ENCODE data around the gene ARID1B. TPM values are rescaled to one million over a fixed set of nuclear protein-coding genes. Genes with fewer than 3 reads are reported as not detected.

Gene ARID1B
- total and polyA plus RNA-seq, 2 donors (not counting 1 experiment from before 2014, with no cell fraction given), result 47.2 to 280 TPM

GRCh38 chr6:157207521-157208076 is 430.4 kb downstream of the ARID1B start:
- TF ChIP-seq EZH2 (IDR thresholded peaks at IDR 0.05; ENCODE audit: borderline replicate concordance, insufficient read depth, low read depth, low read length, poor library complexity, severe bottlenecking), result no peak
- no peak for TF ChIP-seq CTCF (IDR thresholded peaks at IDR 0.05)
- Mint-ChIP-seq H3K27me3 (no peaks in the 10 kb centered on the region), H3K4me3 (no peak overlapping the region), H3K4me1 (peaks cover 5% of the 10 kb centered on the region), H3K9me3 (ENCODE audit: insufficient read depth) (no peaks in the 10 kb centered on the region), H3K27ac (no peak overlapping the region)
- Histone ChIP-seq H3K9ac (ENCODE audit: low read length) (no peak overlapping the region), H3K9me3 (ENCODE audit: control extremely low read depth in 1 of 3, control insufficient read depth in 2 of 3, insufficient read depth in 1 of 3, low read length in 2 of 3) (no peaks in the 10 kb centered on the region), H3K27me3 (replicated peaks in 1 of 4; ENCODE audit: control extremely low read depth in 1 of 4, control insufficient read depth in 3 of 4, insufficient read depth in 4 of 4, low read length in 3 of 4) (no peaks in the 10 kb centered on the region), H3K4me1 (ENCODE audit: control insufficient read depth in 2 of 2, insufficient read depth in 2 of 2, low read length in 2 of 2) (no peaks in the 10 kb centered on the region), H3K4me3 (ENCODE audit: control extremely low read depth in 1 of 5, extremely low read depth in 1 of 5, insufficient read depth in 1 of 5, low read depth in 2 of 5, low read length in 4 of 5) (no peak overlapping the region), H3K27ac (ENCODE audit: low read length in 2 of 2) (no peak overlapping the region), H4K20me1 (ENCODE audit: control insufficient read depth, insufficient read depth, low read length, poor library complexity, severe bottlenecking) (peaks cover 5% of the 10 kb centered on the region), H3K36me3 (replicated peaks in 1 of 2; ENCODE audit: control extremely low read depth in 1 of 2, control insufficient read depth in 1 of 2, extremely low read depth in 1 of 2, insufficient read depth in 2 of 2, low read length in 1 of 2) (peaks cover 15 to 64% of the 10 kb centered on the region in 2 experiments), H2AFZ (ENCODE audit: insufficient read depth, low read depth, low read length, poor library complexity, severe bottlenecking) (no peak overlapping the region), H3K79me2 (ENCODE audit: control insufficient read depth, insufficient read depth, low read length) (no peaks in the 10 kb centered on the region), H3K4me2 (replicated peaks; ENCODE audit: low read depth, low read length, poor library complexity, severe bottlenecking) (no peak overlapping the region)
- ChIA-PET CTCF (interaction anchor here (1.0 kb wide), 1 partner anchor 68 kb away, joined by 3 read pairs; no protein-coding TSS in a partner anchor), POLR2A (no interaction called here)
- ATAC-seq (ENCODE audit: low read depth) (no peak), DNase-seq (no peak)
- over 99% methylated on average over 14 of the region's 15 CpGs for WGBS (ENCODE audit: insufficient coverage)
- intact Hi-C loops (cut with micrococcal nuclease), result no loop called here

- intact Hi-C loops (cut with micrococcal nuclease), result no loop called here
- DNase-seq (no peak), ATAC-seq (ENCODE audit: low read depth) (no peak)
- WGBS (ENCODE audit: insufficient coverage), result 100% methylated on average over 3 of the region's 10 CpGs
- no peak overlapping the region for H2AFZ ChIP-seq (ENCODE audit: insufficient read depth, low read depth, low read length, poor library complexity, severe bottlenecking)
- peaks cover 10 to 41% of the 10 kb centered on the region in 2 experiments for H3K36me3 ChIP-seq (replicated peaks in 1 of 2; ENCODE audit: control extremely low read depth in 1 of 2, control insufficient read depth in 1 of 2, extremely low read depth in 1 of 2, insufficient read depth in 2 of 2, low read length in 1 of 2)
- H3K27me3 ChIP-seq (replicated peaks in 1 of 4; ENCODE audit: control extremely low read depth in 1 of 4, control insufficient read depth in 3 of 4, insufficient read depth in 4 of 4, low read length in 3 of 4), result no peaks in the 10 kb centered on the region
- Mint-ChIP-seq H3K27me3 (no peaks in the 10 kb centered on the region), H3K9me3 (ENCODE audit: insufficient read depth) (no peaks in the 10 kb centered on the region), H3K4me3 (no peak overlapping the region), H3K4me1 (no peaks in the 10 kb centered on the region), H3K27ac (peak overlapping the region; percentile 33)
- H3K9ac ChIP-seq (ENCODE audit: low read length), result no peak overlapping the region
- TF ChIP-seq EZH2 (IDR thresholded peaks at IDR 0.05; ENCODE audit: borderline replicate concordance, insufficient read depth, low read depth, low read length, poor library complexity, severe bottlenecking) (no peak), CTCF (IDR thresholded peaks at IDR 0.05) (no peak)
- ChIA-PET CTCF (interaction anchor here (0.6 to 1.3 kb wide), 2 partner anchors 15 to 25 kb away, joined by 3 read pairs; no protein-coding TSS in a partner anchor), POLR2A (no interaction called here)
- H3K27ac ChIP-seq (ENCODE audit: low read length in 2 of 2), result no peak overlapping the region
- H4K20me1 ChIP-seq (ENCODE audit: control insufficient read depth, insufficient read depth, low read length, poor library complexity, severe bottlenecking), result no peaks in the 10 kb centered on the region
- H3K79me2 ChIP-seq (ENCODE audit: control insufficient read depth, insufficient read depth, low read length), result no peaks in the 10 kb centered on the region
- no peak overlapping the region for H3K4me3 ChIP-seq (ENCODE audit: control extremely low read depth in 1 of 5, extremely low read depth in 1 of 5, insufficient read depth in 1 of 5, low read depth in 2 of 5, low read length in 4 of 5)
- H3K4me1 ChIP-seq (ENCODE audit: control insufficient read depth in 2 of 2, insufficient read depth in 2 of 2, low read length in 2 of 2), result no peaks in the 10 kb centered on the region
- no peaks in the 10 kb centered on the region for H3K9me3 ChIP-seq (ENCODE audit: control extremely low read depth in 1 of 3, control insufficient read depth in 2 of 3, insufficient read depth in 1 of 3, low read length in 2 of 3)
- no peak overlapping the region for H3K4me2 ChIP-seq (replicated peaks; ENCODE audit: low read depth, low read length, poor library complexity, severe bottlenecking)
These were observed 432.8 kb downstream of the ARID1B start for GRCh38 chr6:157209865-157210530.
